Measurements from ENCODE around the gene CAPZB. TPM values are rescaled to one million over a fixed set of nuclear protein-coding genes. Genes with fewer than 3 reads are reported as not detected.
A peak's percentile ranks its signal among the peaks of the same experiment; 100 is the strongest.

Gene CAPZB
- polyA plus RNA-seq, 2 of the 4 experiments (the other 2 are of a cell fraction): 133 to 296 TPM

DNA sequence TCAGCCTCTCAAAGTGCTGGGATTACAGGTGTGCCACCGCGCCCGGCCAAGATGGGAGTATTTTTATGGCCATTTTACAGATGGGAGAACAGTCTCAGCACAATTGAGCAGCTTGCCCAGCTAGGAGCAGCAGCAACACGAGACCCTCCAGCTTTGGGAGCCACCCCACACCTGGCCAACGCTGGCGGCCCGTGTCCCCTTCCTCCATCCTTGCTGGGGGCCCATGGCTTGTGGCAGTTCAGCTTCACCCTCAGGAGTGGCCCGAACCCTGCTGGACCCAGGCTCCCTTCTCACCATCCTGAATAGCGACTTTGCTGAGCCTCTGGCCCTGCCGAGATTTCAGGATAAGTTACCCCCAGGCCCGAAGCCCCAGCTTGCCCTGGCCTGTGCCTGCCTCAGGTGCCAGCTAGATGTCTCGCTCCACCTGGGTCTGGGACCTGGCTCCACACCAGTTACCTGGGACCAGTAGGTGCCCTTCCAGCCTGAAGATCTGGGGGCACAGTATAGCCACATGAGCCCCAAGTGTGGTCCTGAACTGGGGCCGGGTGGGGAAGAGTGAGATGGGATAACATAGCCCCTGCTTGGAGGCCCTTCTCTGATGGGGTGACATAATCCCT is 154.0 kb downstream of the CAPZB start:
- CTCF ChIA-PET: interaction anchor here (0.8 to 1.3 kb wide), 4 partner anchors 10 to 319 kb away, joined by 3 to 6 read pairs (median 4); no protein-coding TSS in a partner anchor
- TF ChIP-seq, protein P1, sequence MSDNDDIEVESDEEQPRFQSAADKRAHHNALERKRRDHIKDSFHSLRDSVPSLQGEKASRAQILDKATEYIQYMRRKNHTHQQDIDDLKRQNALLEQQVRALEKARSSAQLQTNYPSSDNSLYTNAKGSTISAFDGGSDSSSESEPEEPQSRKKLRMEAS (IDR thresholded peaks at IDR 0.05): no peak
- TF ChIP-seq, protein P2, sequence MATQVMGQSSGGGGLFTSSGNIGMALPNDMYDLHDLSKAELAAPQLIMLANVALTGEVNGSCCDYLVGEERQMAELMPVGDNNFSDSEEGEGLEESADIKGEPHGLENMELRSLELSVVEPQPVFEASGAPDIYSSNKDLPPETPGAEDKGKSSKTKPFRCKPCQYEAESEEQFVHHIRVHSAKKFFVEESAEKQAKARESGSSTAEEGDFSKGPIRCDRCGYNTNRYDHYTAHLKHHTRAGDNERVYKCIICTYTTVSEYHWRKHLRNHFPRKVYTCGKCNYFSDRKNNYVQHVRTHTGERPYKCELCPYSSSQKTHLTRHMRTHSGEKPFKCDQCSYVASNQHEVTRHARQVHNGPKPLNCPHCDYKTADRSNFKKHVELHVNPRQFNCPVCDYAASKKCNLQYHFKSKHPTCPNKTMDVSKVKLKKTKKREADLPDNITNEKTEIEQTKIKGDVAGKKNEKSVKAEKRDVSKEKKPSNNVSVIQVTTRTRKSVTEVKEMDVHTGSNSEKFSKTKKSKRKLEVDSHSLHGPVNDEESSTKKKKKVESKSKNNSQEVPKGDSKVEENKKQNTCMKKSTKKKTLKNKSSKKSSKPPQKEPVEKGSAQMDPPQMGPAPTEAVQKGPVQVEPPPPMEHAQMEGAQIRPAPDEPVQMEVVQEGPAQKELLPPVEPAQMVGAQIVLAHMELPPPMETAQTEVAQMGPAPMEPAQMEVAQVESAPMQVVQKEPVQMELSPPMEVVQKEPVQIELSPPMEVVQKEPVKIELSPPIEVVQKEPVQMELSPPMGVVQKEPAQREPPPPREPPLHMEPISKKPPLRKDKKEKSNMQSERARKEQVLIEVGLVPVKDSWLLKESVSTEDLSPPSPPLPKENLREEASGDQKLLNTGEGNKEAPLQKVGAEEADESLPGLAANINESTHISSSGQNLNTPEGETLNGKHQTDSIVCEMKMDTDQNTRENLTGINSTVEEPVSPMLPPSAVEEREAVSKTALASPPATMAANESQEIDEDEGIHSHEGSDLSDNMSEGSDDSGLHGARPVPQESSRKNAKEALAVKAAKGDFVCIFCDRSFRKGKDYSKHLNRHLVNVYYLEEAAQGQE (IDR thresholded peaks at IDR 0.05): no peak
- TF ChIP-seq RAD21 (conservative IDR thresholded peaks at IDR 0.05 in 1 of 2, IDR thresholded peaks at IDR 0.05 in 1 of 2) (no peak), KDM5A (IDR thresholded peaks at IDR 0.05) (no peak), JUNB (IDR thresholded peaks at IDR 0.05) (no peak), NPAS2 (CRISPR knock-in tag; IDR thresholded peaks at IDR 0.05; ENCODE audit: borderline replicate concordance) (no peak), MAFK (IDR thresholded peaks at IDR 0.05; ENCODE audit: partially characterized antibody) (no peak), CBX2 (IDR thresholded peaks at IDR 0.05; ENCODE audit: borderline replicate concordance, low read depth) (no peak), FOSB (CRISPR knock-in tag; IDR thresholded peaks at IDR 0.05) (no peak), ZNF302 (CRISPR knock-in tag; IDR thresholded peaks at IDR 0.05) (no peak)
- TF ChIP-seq, protein P3, sequence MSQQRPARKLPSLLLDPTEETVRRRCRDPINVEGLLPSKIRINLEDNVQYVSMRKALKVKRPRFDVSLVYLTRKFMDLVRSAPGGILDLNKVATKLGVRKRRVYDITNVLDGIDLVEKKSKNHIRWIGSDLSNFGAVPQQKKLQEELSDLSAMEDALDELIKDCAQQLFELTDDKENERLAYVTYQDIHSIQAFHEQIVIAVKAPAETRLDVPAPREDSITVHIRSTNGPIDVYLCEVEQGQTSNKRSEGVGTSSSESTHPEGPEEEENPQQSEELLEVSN (IDR thresholded peaks at IDR 0.05; ENCODE audit: borderline replicate concordance, low read depth): no peak
- TF ChIP-seq, protein P4, sequence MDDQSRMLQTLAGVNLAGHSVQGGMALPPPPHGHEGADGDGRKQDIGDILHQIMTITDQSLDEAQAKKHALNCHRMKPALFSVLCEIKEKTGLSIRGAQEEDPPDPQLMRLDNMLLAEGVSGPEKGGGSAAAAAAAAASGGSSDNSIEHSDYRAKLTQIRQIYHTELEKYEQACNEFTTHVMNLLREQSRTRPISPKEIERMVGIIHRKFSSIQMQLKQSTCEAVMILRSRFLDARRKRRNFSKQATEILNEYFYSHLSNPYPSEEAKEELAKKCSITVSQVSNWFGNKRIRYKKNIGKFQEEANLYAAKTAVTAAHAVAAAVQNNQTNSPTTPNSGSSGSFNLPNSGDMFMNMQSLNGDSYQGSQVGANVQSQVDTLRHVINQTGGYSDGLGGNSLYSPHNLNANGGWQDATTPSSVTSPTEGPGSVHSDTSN (IDR thresholded peaks at IDR 0.05): no peak

DNA sequence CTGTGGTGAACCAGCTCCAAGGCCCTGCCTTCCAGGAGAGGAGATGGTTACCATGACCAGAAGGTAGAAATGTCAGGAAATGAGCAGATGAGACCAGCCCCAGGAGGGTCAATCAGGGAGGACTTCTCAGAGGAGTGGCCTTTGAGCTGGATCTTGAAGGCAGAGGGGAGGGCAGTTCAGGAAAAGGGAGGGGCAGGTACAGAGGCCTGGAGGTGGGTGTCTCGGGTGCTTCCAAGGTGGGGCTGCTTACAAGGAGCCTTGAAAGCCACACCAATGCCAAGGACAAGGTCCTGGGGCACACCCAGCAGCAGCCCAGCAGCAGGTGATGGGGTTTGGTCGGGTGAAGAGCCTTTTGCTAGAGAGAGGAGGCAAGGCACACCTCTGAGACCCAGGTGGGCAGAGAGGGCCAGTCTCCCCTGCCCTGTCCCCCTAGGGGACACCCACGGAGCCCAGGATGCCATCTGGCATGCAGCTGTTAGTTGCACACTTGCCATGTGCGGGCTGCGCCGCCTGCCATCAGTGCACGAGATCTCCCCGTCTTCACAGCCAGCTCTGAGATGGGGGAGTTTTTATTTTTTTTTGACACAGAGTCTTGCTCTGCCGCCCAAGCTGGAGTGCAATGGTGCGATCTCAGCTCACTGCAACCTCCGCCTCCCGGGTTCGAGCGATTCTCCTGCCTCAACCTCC is 154.7 kb downstream of the CAPZB start:
- ChIA-PET POLR2A (interaction anchor here (0.6 kb wide), 1 partner anchor 66 kb away, joined by 7 read pairs; no protein-coding TSS in a partner anchor), CTCF (interaction anchor here (1.2 to 1.5 kb wide), 4 partner anchors 9 to 320 kb away, joined by 3 to 6 read pairs (median 4); no protein-coding TSS in a partner anchor)
- FAIRE-seq (no peak), ATAC-seq (no peak), DNase-seq (ENCODE audit: low read depth in 1 of 2, low spot score in 1 of 2) (no peak)
- 89% methylated on average over 7 of the region's 14 CpGs for WGBS (ENCODE audit: missing lambda C conversion rate)
- H3K4me2 ChIP-seq: no peak overlapping the region
- H3K27ac ChIP-seq: no peak overlapping the region
- no peaks in the 10 kb centered on the region for H3K9me3 ChIP-seq
- no peaks in the 10 kb centered on the region for H3K4me1 ChIP-seq
- no peak overlapping the region for H3K4me3 ChIP-seq
- TF ChIP-seq HOXB13 (CRISPR knock-in tag; IDR thresholded peaks at IDR 0.05; ENCODE audit: low read depth) (no peak), ZFP36 (IDR thresholded peaks at IDR 0.05; ENCODE audit: borderline replicate concordance, partially characterized antibody) (peak; percentile 75)

More for the DNA sequence above, 154.0 kb downstream of the CAPZB start:
- no peaks in the 10 kb centered on the region for H3K9me3 ChIP-seq
- no peak overlapping the region for H3K4me3 ChIP-seq
- no peak overlapping the region for H3K27ac ChIP-seq
- DNase-seq (ENCODE audit: low read depth in 1 of 2, low spot score in 1 of 2): no peak
- ATAC-seq: no peak
- FAIRE-seq: no peak
- POLR2A ChIA-PET: no interaction called here
- WGBS (ENCODE audit: missing lambda C conversion rate): 95% methylated on average over 5 of the region's 13 CpGs
- no peak overlapping the region for H3K4me2 ChIP-seq
- H3K4me1 ChIP-seq: no peaks in the 10 kb centered on the region

DNA sequence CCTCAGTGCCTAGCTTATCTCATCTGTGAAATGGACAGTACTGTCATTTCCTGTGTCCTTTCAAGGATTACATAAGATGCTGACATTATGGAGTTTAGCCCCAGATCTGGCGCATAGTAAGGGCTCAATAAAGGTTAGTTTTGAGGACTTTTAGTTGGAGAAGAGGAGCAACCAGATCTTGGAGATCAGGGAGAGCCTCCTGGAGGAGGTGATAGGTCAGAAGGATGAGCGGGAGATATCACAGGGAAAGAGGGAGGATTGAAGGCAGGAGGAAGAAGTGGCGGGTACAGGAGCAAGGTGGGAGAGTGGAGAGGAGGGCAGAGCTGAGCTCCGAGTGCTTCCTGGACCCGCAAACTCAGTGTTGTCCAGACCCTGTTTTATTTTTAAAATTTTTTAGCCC is 155.7 kb downstream of the CAPZB start:
- Histone ChIP-seq H3K27ac (no peak overlapping the region), H3K4me1 (no peaks in the 10 kb centered on the region), H3K4me3 (no peak overlapping the region), H3K9me3 (no peaks in the 10 kb centered on the region), H3K4me2 (no peak overlapping the region)
- TF ChIP-seq, protein P4 (IDR thresholded peaks at IDR 0.05): no peak
- TF ChIP-seq ZFP36 (IDR thresholded peaks at IDR 0.05; ENCODE audit: borderline replicate concordance, partially characterized antibody) (peak; percentile 63), CBX8 (IDR thresholded peaks at IDR 0.05) (no peak)
- POLR2A ChIA-PET: no interaction called here
- 94% methylated on average over 5 of the region's 5 CpGs for WGBS (ENCODE audit: missing lambda C conversion rate)
- DNase-seq (ENCODE audit: low read depth in 1 of 2, low spot score in 1 of 2) (no peak), ATAC-seq (no peak), FAIRE-seq (no peak)
- CTCF ChIA-PET: interaction anchor here (1.2 to 1.5 kb wide), 3 partner anchors 10 to 25 kb away, joined by 3 to 6 read pairs (median 3); no protein-coding TSS in a partner anchor

All from A549 (cell line).